Psoas muscle (tissue), 8 donors: ENCODE measurements around the gene TGM4. TPM values are rescaled to one million over a fixed set of nuclear protein-coding genes. Genes with fewer than 3 reads are reported as not detected.

Experiments
- ATAC-seq, 4 donors: fragments of 200-7000 bp; cut with Tn5 transposase; one replicate each; pipeline ENCODE4 v1.9.1; 2020; ENCODE audit warnings: moderate library complexity in 3 of 4, mild to moderate bottlenecking in 2 of 4
- DNase-seq, 2 donors: peaks; one replicate each; pipeline ENCODE4 v3.0.0-alpha.2; 2020
- H3K27ac ChIP-seq: fragments of 200-600 bp; one replicate; pipeline ENCODE4 v1.8.0; 2022
- H3K27me3 ChIP-seq, 3 donors: fragments of 200-600 bp in 1 of 3; one replicate each; pipeline versions ENCODE4 v1.6.1 to v1.8.0; 2013 to 2022; ENCODE audit warnings: low read length in 2 of 3, mild to moderate bottlenecking in 2 of 3, moderate library complexity in 1 of 3; ENCODE audit not compliant: insufficient read depth in 3 of 3
- H3K36me3 ChIP-seq, 2 donors: fragments of 200-600 bp in 1 of 2; one replicate each; pipeline versions ENCODE4 v1.6.1 to v1.8.0; 2013 to 2022; ENCODE audit warnings: low read depth in 1 of 2, mild to moderate bottlenecking in 1 of 2, moderate library complexity in 1 of 2; ENCODE audit not compliant: insufficient read depth in 1 of 2
- H3K4me1 ChIP-seq: fragments of 200-600 bp; one replicate; pipeline ENCODE4 v1.8.0; 2022
- H3K4me3 ChIP-seq: fragments of 200-600 bp; one replicate; pipeline ENCODE4 v1.8.0; 2022; ENCODE audit warnings: mild to moderate bottlenecking
- H3K9me3 ChIP-seq: fragments of 200-600 bp; one replicate; pipeline ENCODE4 v1.8.0; 2022
- WGBS, 3 donors: extraction: QIAGEN DNeasy Blood & Tissue Kit; methylation state at CpG; one replicate each; pipeline versions ENCODE4 v1.1.6 to v1.1.7; 2013; 5-methylcytosine and 5-hydroxymethylcytosine counted together
- intact Hi-C, 2 donors: fragments of 100-400 bp; cut with DNase I; formaldehyde crosslinking; loops; one replicate each; pipeline versions ENCODE4 v1.11.0 to v1.14.2; 2022
- polyA plus RNA-seq, 3 donors: library from polyadenylated mRNA; stranded (reverse); fragments of 200-250 nt; gene quantifications; one replicate each; pipeline ENCODE4 v1.2.3, GENCODE V29; 2013
- total RNA-seq, 4 donors: library from RNA; stranded (reverse); fragmentation: NEBNext Ultra II Directional in 2 of 4; extraction: Animal tissue kit (Norgen Biotek cat#: 25700) in 2 of 4; gene quantifications; one replicate each; pipeline versions ENCODE4 v1.2.1 to v1.2.4, GENCODE V29; 2021 to 2023
- TF ChIP-seq, protein P1 (sequence below): fragments of 200-600 bp; IDR thresholded peaks from one replicate; pipeline ENCODE4 v1.8.0; 2022; ENCODE audit warnings: antibody characterized with exemption
- donor health status: healthy with polysubstance abuse.
- donor health status: DM: no; HTN: no; CAD: no; lungs with moderate emphysema.
- donor health status: Bipolar disorder and iron deficiency.
- donor health status: healthy.
- donor health status: DM: yes; HTN: yes; CAD: no.
- donor health status: DM: no; HTN: no; CAD: no.
- donor health status: DM: no; HTN: no; CAD: no.
- donor health status: DM: yes; HTN: yes; CAD: no.

Gene TGM4
- total and polyA plus RNA-seq, 7 donors = not detected

DNA sequence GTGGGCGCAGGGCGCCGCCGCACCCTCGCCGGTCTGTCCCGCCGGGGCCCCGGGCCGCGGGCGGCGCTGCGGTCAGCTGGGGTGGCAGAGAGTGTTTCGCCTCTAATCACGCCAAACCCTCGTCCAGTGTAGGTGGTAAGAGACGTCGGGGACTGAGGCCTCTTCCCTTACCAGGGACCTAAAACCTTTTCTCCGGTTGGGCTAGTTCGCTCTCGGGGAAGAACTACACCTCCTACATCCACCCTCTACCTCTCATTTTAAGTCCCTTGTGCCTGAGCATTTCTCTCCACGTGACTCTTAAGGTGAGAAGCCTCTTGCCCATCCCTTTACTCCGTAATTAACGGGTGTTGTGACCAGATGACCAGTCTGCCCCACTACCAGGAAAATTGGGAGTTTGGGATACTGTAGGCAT lies 12.2 kb upstream of the TGM4 start:
- peak overlapping the region; percentile 96 for H3K27ac ChIP-seq
- no peaks in the 10 kb centered on the region for H3K9me3 ChIP-seq
- no peaks in the 10 kb centered on the region for H3K27me3 ChIP-seq
- H3K36me3 ChIP-seq = no peaks in the 10 kb centered on the region
- peak in 2 of 4 donors; percentile 23 to 28 for ATAC-seq
- 0 to 1% (median 1%) methylated on average over 15 to 25 of the region's 25 CpGs for WGBS, 3 donors
- peak overlapping the region; percentile 73 for H3K4me3 ChIP-seq
- intact Hi-C loops = loop anchor here in 1 of 2 donors (5.0 kb wide), 1 partner anchor 100 kb away; the partner anchor contains the start of genes KIAA1143 and KIF15
- H3K4me1 ChIP-seq = peaks cover 21% of the 10 kb centered on the region
- no peak for DNase-seq
- TF ChIP-seq, protein P1, sequence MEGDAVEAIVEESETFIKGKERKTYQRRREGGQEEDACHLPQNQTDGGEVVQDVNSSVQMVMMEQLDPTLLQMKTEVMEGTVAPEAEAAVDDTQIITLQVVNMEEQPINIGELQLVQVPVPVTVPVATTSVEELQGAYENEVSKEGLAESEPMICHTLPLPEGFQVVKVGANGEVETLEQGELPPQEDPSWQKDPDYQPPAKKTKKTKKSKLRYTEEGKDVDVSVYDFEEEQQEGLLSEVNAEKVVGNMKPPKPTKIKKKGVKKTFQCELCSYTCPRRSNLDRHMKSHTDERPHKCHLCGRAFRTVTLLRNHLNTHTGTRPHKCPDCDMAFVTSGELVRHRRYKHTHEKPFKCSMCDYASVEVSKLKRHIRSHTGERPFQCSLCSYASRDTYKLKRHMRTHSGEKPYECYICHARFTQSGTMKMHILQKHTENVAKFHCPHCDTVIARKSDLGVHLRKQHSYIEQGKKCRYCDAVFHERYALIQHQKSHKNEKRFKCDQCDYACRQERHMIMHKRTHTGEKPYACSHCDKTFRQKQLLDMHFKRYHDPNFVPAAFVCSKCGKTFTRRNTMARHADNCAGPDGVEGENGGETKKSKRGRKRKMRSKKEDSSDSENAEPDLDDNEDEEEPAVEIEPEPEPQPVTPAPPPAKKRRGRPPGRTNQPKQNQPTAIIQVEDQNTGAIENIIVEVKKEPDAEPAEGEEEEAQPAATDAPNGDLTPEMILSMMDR = no peak

DNA sequence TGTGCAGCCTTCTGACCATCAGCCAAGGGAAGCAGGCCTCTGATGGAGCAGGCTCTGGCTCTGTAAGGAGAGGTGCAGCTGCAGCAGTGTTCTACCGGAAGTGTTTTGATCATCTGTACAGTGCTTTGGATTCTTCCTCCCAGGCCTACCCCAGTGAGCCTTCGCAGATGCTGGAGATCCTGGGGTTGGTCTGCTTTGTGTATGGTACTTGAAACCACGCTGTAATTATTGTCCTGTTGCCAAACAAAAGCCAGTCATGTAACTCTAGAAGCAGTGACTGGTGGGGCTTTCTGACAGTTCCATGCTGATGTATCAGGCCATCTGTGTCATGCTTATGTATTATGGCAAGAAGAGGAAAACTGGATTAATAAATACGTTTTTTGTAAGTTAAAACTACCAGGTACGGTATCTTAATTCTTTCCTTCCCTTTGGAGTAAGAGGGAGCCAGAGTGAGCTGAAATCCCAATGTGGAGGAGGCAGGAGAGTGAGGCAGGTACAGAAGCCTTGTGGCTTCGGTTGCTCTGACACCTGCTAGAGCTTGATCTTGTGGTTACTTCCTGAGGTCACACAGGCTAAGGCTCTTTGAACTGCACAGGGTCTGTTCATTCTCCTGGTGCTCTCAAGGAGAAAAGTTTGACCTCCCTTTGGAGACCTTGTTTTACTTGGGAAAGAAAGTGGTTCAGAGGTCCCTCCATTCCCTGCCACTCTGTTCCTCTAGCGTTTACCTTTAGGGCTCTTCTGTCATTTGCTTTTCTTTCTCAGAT lies 9.0 kb upstream of the TGM4 start:
- 51 to 60% (median 52%) methylated on average over 7 of the region's 7 CpGs for WGBS, 3 donors
- ATAC-seq = peak in 1 of 4 donors; percentile 16
- intact Hi-C loops = no loop called here
- TF ChIP-seq, protein P1 = no peak
- DNase-seq = no peak
- Histone ChIP-seq H3K36me3 (no peaks in the 10 kb centered on the region), H3K27ac (peak overlapping the region; percentile 54), H3K4me1 (peaks cover 21% of the 10 kb centered on the region), H3K27me3 (no peaks in the 10 kb centered on the region), H3K4me3 (no peak overlapping the region), H3K9me3 (no peaks in the 10 kb centered on the region)

DNA sequence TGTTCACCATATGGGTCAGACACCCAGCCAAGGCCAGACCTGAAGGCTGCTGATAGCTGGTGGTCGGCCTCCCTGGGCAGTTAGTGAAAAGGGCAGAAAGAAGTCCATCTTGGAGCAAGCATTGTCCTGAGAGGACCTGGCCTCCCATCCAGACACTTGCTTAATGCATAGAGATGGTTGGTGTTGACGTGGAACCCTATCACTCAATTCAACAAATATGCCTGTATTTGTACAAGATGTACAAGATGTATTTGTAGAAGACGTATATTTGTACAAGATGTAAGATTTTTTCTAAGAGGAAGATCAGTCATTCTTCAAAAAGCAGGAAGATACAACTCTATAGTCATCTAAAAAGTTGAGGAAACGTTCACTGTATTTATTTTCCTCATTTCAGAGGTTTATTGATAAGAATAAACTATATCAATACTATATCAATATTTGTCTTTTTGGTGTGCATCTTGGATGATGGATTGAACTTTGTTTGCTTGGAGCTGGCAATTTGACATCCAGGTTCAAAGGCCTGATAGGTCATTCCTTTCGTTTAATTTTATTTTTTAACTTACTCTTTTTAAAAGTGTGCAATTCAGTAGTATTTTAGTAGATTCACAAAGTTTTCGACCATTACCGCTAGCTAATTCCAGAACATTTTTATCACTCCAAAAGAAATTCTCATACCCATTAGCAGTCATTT lies 6.8 kb upstream of the TGM4 start:
- TF ChIP-seq, protein P1 = no peak
- Histone ChIP-seq H3K4me1 (peaks cover 16% of the 10 kb centered on the region), H3K9me3 (no peaks in the 10 kb centered on the region), H3K36me3 (no peaks in the 10 kb centered on the region), H3K27ac (no peak overlapping the region), H3K27me3 (no peaks in the 10 kb centered on the region), H3K4me3 (no peak overlapping the region)
- 97 to 98% (median 97%) methylated on average over 7 of the region's 7 CpGs for WGBS, 3 donors
- intact Hi-C loops = no loop called here
- DNase-seq = no peak
- ATAC-seq = no peak

DNA sequence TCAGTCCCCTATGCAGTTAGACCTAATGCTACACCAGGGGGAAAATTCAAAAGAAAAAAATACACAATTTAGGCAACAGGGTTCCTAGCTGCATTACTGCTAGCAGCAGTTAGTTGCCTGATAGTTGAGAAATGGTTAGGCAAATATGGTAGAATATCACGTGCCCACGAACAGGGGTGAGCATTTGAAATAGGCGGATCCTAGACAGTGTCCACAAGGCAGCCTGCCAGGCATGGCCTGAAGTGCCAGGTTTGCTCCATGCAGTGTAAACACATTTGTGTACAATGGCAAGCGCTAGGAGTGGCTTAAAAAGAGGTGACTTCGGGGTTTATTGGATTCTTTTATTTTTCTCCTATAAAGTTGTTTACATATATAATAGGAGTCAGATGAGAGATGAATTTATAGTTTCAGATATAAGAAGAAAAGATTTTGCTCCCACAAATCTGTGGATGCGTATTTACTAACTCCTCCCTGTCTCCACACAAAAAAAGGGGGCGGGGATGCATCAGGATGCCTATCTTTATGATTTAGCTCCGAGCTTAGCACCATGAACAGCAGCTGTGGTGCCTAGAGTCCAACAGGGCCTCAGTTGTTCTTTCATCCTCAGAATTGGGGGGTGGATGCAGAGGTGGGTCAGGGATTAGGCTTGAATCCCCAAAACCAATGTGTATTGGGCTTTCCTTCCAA lies 3.9 kb upstream of the TGM4 start:
- ATAC-seq = no peak
- peaks cover 5% of the 10 kb centered on the region for H3K4me1 ChIP-seq
- WGBS, 3 donors = 71 to 80% (median 76%) methylated on average over 8 of the region's 8 CpGs
- H3K36me3 ChIP-seq = no peaks in the 10 kb centered on the region
- no peak for DNase-seq
- TF ChIP-seq, protein P1 = no peak
- no peaks in the 10 kb centered on the region for H3K9me3 ChIP-seq
- H3K27me3 ChIP-seq = no peaks in the 10 kb centered on the region
- intact Hi-C loops = no loop called here
- no peak overlapping the region for H3K27ac ChIP-seq
- H3K4me3 ChIP-seq = no peak overlapping the region
